HG02970 (cell line): ENCODE measurements around the gene PLSCR3.

Experiments
- ATAC-seq: cut with Tn5 transposase; IDR thresholded peaks from one replicate; pipeline ENCODE4 v1.9.1; 2021; ENCODE audit warnings: mild to moderate bottlenecking, moderate library complexity, moderate number of reproducible peaks; ENCODE audit not compliant: unreplicated experiment, low FRiP score

Gene PLSCR3

GRCh38 chr17:7426896-7427489 lies 32.7 kb upstream of the PLSCR3 start:
- ATAC-seq, result no peak

GRCh38 chr17:7426203-7426863 lies 32.0 kb upstream of the PLSCR3 start:
- no peak for ATAC-seq

- ATAC-seq, result no peak
These were observed 31.4 kb upstream of the PLSCR3 start for GRCh38 chr17:7425756-7426155.

- no peak for ATAC-seq
These were observed 31.0 kb upstream of the PLSCR3 start, which contains the start of gene SPEM2 for GRCh38 chr17:7425316-7425715. TSS of gene SPEM2 (plus strand) at chr17:7425616. CDS start at chr17:7425689, 73 bp downstream.

GRCh38 chr17:7423679-7424078 lies 29.4 kb upstream of the PLSCR3 start:
- no peak for ATAC-seq

- no peak for ATAC-seq
These were observed 26.9 kb upstream of the PLSCR3 start for GRCh38 chr17:7421186-7421585.

- no peak for ATAC-seq
These were observed 25.7 kb upstream of the PLSCR3 start, which contains the start of gene SPEM1 for GRCh38 chr17:7419819-7420610. TSS of gene SPEM1 (plus strand) at chr17:7420324. CDS start at chr17:7420385, 61 bp downstream.

GRCh38 chr17:7418472-7419152 lies 24.3 kb upstream of the PLSCR3 start:
- no peak for ATAC-seq

- ATAC-seq, result no peak
These were observed 22.8 kb upstream of the PLSCR3 start for GRCh38 chr17:7417056-7417655.

- ATAC-seq, result no peak
These were observed 22.0 kb upstream of the PLSCR3 start for GRCh38 chr17:7416323-7416722.

- ATAC-seq, result no peak
These were observed 21.5 kb upstream of the PLSCR3 start for GRCh38 chr17:7415784-7416183.

GRCh38 chr17:7414837-7415236 lies 20.5 kb upstream of the PLSCR3 start:
- no peak for ATAC-seq

GRCh38 chr17:7413346-7413985 lies 19.1 kb upstream of the PLSCR3 start:
- no peak for ATAC-seq

- ATAC-seq, result no peak
These were observed 17.1 kb upstream of the PLSCR3 start for GRCh38 chr17:7411427-7411750.

- ATAC-seq, result no peak
These were observed 16.5 kb upstream of the PLSCR3 start for GRCh38 chr17:7410634-7411426.

GRCh38 chr17:7409716-7410115 lies 15.4 kb upstream of the PLSCR3 start:
- no peak for ATAC-seq

GRCh38 chr17:7408863-7409262 lies 14.5 kb upstream of the PLSCR3 start:
- ATAC-seq, result no peak

GRCh38 chr17:7408252-7408727 lies 14.0 kb upstream of the PLSCR3 start:
- ATAC-seq, result no peak
